Effector CD4-positive, alpha-beta T cell (primary cell): ENCODE data around the gene RGMA.

Experiments used
- DNase-seq: peaks from one replicate; pipeline ENCODE4 v3.0.0-alpha.2; 2020

The RGMA gene

DNA sequence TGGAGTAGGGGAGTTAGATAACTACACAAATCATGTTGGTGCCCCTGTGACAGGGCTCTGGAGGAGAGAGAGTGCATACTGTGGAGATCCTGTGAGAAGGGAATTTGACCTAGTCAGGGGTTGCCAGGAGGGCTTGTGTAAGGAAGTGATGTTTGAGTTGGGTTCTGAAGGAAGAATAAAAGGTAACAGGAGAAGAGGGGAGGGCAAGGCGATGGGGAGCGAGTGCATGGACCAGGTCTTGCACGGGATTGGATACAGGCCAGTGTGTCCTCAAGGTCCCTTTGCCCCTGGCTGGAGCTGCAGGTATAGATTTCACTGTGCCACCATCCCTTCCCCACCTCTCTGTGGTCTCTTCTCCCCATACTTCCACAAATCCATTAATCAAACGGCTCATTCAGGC is 83.9 kb downstream of the RGMA start:
- no peak for DNase-seq

DNA sequence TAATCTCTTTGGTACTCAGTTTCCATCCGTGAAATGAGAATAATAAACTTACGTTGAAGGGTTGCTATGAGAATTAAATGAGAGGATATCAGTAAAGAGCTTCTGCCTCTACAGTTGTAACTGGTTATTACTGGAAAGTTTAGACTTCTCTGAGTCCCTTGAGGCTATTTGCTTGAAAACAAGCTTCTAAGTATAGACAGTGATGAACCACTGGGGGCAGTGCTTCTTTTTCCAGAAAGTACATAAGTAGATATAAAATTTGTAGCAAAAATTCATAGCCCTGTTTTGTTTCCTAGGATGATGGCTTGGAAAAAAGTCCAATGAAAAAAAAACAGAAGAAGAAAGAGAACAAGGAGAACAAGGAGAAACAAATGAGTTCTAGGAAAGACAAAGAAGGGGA is 87.1 kb downstream of the RGMA start:
- DNase-seq, result no peak

DNA sequence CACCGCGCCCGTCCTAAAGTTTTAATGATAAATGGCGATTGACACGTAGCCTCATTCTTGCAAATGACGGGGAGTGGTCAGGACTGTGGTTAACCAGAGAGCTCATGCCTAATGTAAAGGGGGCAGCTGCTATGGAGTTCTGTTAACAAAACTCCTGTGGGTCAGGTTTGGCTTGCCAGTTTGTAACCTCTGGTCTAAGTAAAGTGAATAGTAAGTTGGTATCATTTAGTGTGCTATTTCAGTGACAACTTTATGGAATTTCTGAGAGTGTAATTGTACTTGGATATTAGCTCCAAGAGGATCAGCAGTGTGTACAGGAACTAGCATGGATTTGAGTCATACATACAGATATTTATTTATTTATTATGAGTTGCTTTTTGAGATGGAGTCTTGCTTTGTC is 87.9 kb downstream of the RGMA start:
- DNase-seq, result no peak

DNA sequence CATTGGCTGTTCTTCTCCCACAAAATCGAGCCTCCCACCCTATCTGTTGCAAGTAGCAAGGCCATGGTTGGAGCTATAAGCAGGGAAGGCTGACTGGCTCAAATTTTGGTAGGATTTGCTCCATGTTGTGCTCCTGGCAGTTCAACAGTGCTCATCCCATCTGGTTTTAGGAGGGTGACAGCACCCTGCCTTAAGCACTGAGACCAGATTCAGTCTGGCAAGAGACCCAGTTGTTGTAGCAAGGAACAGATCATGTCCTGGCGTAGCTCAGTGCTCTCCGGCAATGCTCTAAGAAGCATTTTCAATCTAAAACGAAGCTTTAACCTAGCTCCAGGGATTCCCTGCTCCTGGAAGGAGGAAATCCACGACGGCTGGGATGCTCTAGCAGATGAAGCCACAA is 91.2 kb downstream of the RGMA start:
- DNase-seq, result no peak

DNA sequence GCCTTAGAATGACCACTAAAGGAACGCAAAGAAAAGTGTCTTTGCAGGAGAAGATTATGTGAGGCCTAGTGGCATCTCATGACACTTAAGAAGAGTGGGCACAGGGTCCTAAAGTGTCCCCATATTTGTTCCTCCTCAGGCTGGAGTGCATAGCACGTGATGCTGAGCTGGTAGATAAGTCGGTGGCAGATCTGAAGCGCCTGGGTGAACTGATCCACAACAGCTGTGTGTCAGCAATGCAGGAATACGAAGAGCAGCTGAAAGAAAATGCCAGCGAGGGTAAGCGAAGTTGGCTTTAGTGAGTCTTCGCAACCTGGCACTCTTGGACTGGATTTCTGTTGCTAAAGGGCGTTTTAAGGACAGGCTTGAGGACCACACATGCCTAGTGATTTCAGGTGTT is 96.3 kb downstream of the RGMA start:
- DNase-seq, result no peak

DNA sequence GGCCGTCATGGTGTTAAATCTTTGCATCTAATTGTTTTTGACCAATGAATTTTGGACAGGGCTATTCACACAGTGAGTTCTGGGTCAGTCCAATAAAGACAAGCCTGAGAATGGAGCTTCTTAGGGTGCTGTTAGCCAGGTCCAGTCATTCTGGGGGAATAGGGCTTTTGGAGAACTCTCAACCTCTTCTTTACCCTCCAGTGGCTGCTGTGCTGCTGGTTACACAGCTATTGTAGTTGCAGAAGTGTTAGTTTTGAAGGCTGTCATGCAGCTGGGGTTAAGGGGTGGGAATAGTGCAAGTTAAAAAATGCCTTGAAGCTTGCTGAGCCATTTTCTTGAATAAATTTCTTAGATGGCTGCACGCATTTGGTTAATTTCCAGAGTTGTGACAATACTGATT is 99.0 kb downstream of the RGMA start:
- DNase-seq, result no peak

DNA sequence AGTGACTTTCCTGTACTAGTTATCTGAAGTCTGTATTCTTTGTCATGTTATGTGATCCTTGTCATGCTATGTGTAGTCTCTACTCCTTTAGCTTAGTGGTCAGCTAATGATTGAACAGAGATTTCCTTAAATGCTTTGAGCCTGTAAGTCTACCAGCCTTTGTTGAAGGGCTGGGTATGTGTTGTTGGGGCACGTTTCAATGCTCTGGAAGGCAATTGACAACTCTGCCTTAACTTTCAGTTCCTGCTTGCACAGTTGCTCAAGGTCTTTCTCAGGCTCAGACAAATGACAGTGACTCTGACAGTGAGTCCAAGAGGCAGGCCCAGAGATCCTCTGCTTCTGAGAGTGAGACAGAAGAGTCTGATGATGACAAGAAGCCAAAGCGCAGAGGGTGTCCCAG is 99.5 kb downstream of the RGMA start:
- DNase-seq, result no peak
